HG03442 (cell line): Measurements from ENCODE around the gene INPP4B.
"Not testable (repeated sequence)": the region's sequence is repeated elsewhere in the genome, so short reads cannot be mapped to it uniquely, and the experiment has no call there.

Experiments
- ATAC-seq: cut with Tn5 transposase; IDR thresholded peaks from one replicate; pipeline ENCODE4 v1.9.1; 2021; ENCODE audit warnings: mild to moderate bottlenecking, moderate library complexity; ENCODE audit not compliant: unreplicated experiment

The INPP4B gene

DNA sequence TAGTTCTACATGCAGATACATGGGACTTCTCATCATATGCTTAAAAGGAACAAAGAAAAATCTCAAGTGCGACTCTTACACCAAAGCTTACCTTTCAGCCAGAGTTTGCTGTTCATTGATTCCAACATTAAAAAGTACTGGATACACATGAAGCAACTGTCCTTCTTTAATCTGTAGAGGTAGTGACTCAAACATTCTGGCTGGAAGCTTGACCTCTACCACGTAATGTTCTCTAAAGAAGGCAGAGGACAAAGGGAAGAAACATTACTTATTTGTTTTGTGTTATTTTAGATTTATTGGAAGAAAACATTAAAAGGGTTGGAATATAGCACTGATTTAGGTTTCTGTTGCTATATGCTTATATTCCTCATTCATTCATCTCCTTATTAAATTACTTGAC is 733.6 kb downstream of the INPP4B start:
- no peak for ATAC-seq

GRCh38 chr4:142110136-142110535 is 736.0 kb downstream of the INPP4B start:
- ATAC-seq: no peak

GRCh38 chr4:142104041-142104440 is 742.1 kb downstream of the INPP4B start:
- no peak for ATAC-seq

- no peak for ATAC-seq
Observed at GRCh38 chr4:142101401-142101800, 744.7 kb downstream of the INPP4B start.

DNA sequence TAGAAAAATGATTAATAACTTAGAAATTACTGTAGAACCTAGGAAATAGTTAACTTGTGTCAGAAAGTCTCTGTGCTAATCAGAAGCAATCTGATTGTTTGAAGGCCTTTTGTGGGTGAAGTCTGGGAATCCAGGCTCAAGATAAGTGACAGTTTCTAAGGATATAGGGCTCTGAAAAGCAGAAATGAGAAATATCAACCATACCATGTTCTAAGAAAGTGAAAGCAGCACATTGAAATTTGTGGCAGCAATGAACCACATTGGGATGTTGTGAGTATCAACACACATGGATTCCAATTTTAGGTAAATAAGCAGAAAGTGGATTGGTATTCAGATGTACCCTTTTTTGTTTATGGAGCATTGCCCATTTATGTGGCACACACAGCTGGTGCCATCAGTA is 745.2 kb downstream of the INPP4B start:
- ATAC-seq: no peak

- no peak for ATAC-seq
Observed at GRCh38 chr4:142098900-142099545, 747.1 kb downstream of the INPP4B start.

DNA sequence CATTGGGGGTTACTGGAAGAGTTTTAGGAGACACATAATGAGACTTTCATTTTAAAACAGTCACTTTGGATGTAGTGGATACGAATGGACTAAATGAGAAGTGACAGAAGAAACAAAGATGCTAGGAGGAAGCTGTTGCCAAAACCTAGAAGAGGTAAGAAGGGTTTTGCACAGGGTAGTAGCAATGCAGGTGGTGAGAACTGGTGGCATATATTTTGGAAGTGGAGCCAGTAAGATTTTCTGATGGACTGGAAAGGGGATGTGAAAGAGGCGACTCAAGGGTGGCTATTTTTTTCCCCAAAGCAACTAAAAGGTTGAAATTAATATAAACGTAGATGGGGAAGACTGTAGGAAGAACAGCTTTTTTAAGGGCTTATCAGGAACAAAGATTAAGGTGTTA is 747.7 kb downstream of the INPP4B start:
- ATAC-seq: no peak

- no peak for ATAC-seq
Observed at GRCh38 chr4:142097015-142097414, 749.1 kb downstream of the INPP4B start.

DNA sequence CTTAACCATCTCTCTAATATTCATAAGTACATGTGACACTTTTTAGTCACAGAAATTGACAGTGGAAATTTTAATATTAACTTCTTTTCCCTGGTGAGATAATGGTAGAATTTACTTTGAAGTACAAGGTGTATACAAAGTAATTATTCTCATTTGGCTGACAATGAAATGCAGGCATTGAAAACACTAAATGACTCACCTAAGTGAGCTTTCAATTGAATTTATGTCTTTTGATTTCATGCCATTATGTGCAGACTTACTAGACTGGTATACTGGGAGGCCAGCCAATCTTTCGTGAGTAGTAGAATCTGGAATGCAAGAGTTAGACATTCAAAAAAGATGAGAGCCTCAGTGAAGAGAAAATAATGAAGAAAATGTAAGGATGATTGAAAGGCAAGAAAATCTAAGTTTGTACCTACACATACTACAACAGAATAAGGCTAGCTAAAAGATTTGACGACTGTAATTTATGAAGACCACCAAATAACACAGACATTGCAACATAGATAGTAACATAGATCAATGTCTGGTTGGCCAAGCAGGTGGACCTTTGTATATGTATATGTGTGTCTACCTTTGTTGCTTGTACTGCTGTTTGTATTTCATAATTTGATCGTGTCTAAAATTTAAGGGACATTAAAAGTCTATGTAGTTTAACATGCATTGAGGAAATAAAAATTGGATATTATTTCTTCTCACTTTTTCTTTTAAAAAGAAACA is 750.1 kb downstream of the INPP4B start:
- no peak for ATAC-seq

- ATAC-seq: no peak
Observed at GRCh38 chr4:142092941-142093340, 753.2 kb downstream of the INPP4B start.

DNA sequence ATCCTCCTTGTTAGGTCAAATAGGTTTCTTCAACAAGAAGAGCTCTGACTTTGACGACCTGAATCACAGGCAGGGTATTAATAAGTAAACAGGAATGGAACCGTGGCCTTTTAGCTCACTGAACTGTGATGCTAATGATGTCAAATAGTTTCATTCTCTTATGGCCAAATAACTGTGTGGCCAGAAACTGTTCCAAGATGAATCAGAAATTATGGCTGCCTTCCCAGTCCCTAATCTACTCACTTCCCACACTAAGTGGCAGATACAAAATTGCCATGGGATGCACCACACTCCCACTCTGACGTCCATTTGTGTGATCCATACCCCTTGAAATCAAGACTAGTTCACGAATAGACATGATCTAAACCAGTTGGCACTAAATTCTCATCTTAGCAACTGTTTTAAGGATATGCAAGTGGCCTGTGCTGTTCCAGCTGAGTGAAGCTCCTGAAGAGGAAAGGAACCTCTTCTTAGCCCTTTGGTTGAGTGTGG is 754.4 kb downstream of the INPP4B start:
- no peak for ATAC-seq

DNA sequence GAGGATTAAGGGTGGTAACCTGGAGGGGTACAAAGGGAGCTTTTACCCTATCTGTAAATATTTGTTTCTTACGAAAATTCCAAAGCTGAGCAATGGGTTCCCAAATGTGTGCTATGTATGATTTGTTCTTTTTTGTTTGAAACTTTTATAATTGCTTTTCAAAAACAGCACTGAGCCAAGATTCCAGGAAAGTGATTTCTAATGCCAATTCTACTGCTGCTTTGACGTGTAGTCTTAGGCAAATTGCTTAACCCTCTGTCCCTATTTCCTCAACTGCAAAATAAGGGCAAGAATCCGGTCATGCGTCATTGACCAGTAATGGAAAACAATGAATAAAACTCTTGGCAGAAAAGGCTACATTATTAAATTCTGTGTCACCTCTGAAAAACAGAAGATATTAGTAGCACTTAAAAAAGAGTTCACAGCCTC is 755.0 kb downstream of the INPP4B start:
- ATAC-seq: no peak

- no peak for ATAC-seq
Observed at GRCh38 chr4:142088906-142089305, 757.2 kb downstream of the INPP4B start.

GRCh38 chr4:142085513-142086292 is 760.4 kb downstream of the INPP4B start:
- no peak for ATAC-seq

- no peak for ATAC-seq
Observed at GRCh38 chr4:142083264-142083663, 762.8 kb downstream of the INPP4B start.

DNA sequence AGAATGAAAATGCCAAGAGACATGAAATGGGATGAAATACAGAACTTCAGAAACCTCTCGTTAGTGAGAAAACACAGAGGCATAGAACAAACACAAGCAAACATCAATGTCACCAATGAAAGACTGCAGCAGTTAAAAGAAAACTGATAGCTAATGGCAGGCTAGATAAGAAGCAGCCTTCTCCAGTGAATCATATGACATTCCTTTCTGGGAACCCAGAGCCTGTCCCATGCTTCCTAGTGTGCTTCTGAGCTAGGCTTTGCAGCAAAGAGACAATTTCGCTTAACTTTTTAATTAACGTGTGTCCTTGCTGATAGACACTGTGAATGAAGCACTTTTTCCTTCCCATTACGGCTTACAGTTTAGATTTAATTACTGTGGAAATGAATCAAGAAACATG is 765.1 kb downstream of the INPP4B start:
- no peak for ATAC-seq

- no peak for ATAC-seq
Observed at GRCh38 chr4:142079959-142080358, 766.1 kb downstream of the INPP4B start.

- no peak for ATAC-seq
Observed at GRCh38 chr4:142077048-142077447, 769.1 kb downstream of the INPP4B start.

DNA sequence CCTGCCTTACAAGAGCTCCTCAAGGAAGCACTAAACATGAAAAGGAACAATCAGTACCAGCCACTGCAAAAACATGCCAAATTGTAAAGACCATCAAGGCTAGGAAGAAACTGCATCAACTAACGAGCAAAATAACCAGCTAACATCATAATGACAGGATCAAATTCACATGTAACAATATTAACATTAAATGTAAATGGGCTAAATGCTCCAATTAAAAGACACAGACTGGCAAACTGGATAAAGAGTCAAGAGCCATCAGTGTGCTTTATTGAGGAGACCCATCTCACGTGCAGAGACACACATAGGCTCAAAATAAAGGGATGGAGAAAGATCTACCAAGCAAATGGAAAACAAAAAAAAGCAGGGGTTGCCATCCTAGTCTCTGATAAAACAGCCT is 777.8 kb downstream of the INPP4B start:
- not testable (repeated sequence) for ATAC-seq

DNA sequence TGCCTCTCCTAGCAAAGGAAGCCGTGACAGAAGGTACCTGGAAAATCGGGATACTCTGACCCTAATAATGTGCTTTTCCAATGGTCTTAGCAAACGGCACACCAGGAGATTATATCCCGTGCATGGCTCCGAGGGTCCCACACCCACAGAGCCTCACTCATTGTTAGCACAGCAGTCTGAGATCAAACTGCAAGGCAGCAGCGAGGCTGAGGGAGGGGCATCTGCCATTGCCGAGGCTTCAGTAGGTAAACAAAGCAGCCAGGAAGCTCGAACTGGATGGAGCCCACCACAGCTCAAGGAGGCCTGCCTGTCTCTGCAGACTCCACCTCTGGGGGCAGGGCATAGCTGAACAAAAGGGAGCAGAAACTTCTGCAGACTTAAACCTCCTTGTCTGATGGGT is 779.5 kb downstream of the INPP4B start:
- not testable (repeated sequence) for ATAC-seq

DNA sequence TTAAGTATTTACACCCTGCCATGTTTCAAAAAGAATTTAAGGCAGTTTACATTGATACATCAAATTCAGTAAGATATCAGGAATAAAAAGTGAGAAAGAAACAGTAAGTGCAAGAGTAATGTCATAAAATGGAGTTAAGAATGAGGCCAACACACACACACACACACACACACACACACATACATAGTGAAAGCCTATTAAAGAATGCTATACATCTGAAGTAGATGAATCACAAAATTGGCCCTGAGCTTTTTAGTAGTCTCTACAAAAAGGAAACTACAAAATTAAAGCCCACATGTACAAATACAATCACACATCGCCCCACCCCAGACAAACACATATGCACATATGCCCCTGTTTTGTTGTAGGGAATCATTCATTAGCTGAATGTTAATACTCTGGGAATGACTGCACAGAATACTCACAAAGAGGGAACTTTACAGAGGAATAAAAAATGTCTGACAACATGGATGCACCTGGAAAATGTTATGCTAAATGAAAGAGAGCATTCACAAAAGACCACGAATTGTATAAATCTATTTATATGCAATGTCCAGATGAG is 780.9 kb downstream of the INPP4B start:
- no peak for ATAC-seq
